ENCODE results near the gene PRKRA. TPM values are rescaled to one million over a fixed set of nuclear protein-coding genes. Genes with fewer than 3 reads are reported as not detected.

Gene PRKRA
- polyA plus RNA-seq, 1 of the 3 experiments (the other 2 are of a cell fraction) = 44.3 TPM

DNA sequence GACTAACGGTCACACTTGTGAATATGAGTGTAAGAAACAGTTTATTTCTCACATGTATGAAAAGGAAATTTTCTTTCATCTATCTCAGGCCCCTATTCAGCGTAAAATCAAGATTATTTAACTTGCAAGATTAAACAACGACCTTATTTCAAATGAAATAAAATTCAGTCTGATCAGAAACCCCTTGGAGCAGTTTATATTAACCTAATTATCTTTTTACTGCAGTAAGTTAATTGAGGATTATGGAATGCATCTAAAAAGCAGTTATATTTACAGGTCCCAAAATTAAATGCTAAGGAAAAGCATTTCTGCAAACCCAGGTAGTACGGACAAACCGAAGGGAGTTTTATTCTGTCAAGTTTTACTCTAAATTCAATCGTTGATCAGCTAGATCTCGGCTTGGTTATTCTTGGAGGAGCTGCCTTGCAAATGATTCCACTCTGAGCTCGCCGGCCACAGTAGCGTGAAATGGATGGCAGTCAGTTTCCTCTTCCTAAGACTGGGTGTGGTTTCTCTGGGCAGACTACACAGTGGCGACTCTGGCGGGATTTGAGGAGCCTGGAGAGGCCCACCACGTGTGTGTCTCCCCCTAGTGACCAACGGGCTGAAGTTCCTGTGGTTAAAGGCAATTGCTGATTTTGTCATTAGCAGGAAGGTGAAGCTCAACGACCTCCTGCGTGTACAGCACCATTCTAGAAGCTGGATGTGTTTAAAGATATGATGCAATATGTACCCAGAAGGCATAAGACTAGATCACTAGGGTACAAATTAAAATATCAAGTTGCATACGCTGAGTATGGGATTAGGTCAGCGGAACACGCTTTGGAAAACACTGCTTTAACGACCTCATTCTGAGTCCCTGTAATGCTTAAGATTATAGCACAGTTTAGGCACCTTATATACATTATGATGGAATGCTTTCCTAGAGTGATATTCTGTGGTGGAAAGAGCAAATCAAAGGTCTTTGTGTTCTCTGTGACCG is 36.4 kb downstream of the PRKRA start:
- peak; percentile 79 for DNase-seq
- H3F3A ChIP-seq (replicated peaks; ENCODE audit: insufficient read depth) = peaks cover 7% of the 10 kb centered on the region
- peak overlapping the region; percentile 83 for H3K4me2 ChIP-seq
- H3K4me3 ChIP-seq (ENCODE audit: low read depth in 2 of 2, low read length in 1 of 2) = peak overlapping the region; percentile 55 to 75
- no peaks in the 10 kb centered on the region for H3K27me3 ChIP-seq (ENCODE audit: insufficient read depth)
- H4K20me1 ChIP-seq (ENCODE audit: insufficient read depth) = no peaks in the 10 kb centered on the region
- peaks cover 21% of the 10 kb centered on the region; the same call in 1 of the 2 replicates for H3K79me2 ChIP-seq (ENCODE audit: insufficient read depth)
- H2AFZ ChIP-seq (ENCODE audit: low read depth) = peak overlapping the region; percentile 98
- H3K27ac ChIP-seq (ENCODE audit: low read depth in 2 of 2, low read length in 1 of 2) = peak overlapping the region; percentile 89 to 96
- peak overlapping the region; percentile 83 for H3K9ac ChIP-seq
- no peaks in the 10 kb centered on the region for H3K36me3 ChIP-seq (replicated peaks in 1 of 2; ENCODE audit: control insufficient read depth in 1 of 2, insufficient read depth in 2 of 2, low read length in 1 of 2)
- ChIA-PET POLR2A (interaction anchor here (0.7 to 2.6 kb wide), 11 partner anchors 10 to 309 kb away, joined by 3 to 22 read pairs (median 3); partner anchors contain the start of genes OSBPL6, PJVK, PLEKHA3 and PRKRA), CTCF (interaction anchor here (0.6 to 8.7 kb wide), 69 partner anchors 9 to 1564 kb away, joined by 3 to 199 read pairs (median 4); partner anchors contain the start of genes PJVK, PLEKHA3, PRKRA and RBM45)
- H3K9me2 ChIP-seq = no peaks in the 10 kb centered on the region
- H3K9me3 ChIP-seq = no peaks in the 10 kb centered on the region
- H3K4me1 ChIP-seq (ENCODE audit: control insufficient read depth in 1 of 2, insufficient read depth in 2 of 2, low read depth in 1 of 2, low read length in 1 of 2) = peaks cover 3 to 6% of the 10 kb centered on the region in 2 experiments; a peak in 3 of 4 replicates
- WGBS (ENCODE audit: low lambda C conversion rate) = 16% methylated on average over 20 of the region's 21 CpGs
- TF ChIP-seq RFX5 (IDR thresholded peaks at IDR 0.05; ENCODE audit: low read length) = no peak
- peak; percentile 36 for TF ChIP-seq GABPA (IDR thresholded peaks at IDR 0.05; ENCODE audit: low read depth)
- peak; percentile 82 for TF ChIP-seq CHD2 (IDR thresholded peaks at IDR 0.05; ENCODE audit: low read length, partially characterized antibody)
- TF ChIP-seq RCOR1 (IDR thresholded peaks at IDR 0.05; ENCODE audit: low read length) = peak; percentile 63; the same call in 1 of the 2 replicates
- TF ChIP-seq FOXM1 (IDR thresholded peaks at IDR 0.05; ENCODE audit: low read depth) = no peak
- TF ChIP-seq MXI1 (IDR thresholded peaks at IDR 0.05; ENCODE audit: low read depth, low read length) = peak; percentile 82
- no peak for TF ChIP-seq NRF1 (IDR thresholded peaks at IDR 0.05; ENCODE audit: low read depth, low read length)
- TF ChIP-seq, protein P1, sequence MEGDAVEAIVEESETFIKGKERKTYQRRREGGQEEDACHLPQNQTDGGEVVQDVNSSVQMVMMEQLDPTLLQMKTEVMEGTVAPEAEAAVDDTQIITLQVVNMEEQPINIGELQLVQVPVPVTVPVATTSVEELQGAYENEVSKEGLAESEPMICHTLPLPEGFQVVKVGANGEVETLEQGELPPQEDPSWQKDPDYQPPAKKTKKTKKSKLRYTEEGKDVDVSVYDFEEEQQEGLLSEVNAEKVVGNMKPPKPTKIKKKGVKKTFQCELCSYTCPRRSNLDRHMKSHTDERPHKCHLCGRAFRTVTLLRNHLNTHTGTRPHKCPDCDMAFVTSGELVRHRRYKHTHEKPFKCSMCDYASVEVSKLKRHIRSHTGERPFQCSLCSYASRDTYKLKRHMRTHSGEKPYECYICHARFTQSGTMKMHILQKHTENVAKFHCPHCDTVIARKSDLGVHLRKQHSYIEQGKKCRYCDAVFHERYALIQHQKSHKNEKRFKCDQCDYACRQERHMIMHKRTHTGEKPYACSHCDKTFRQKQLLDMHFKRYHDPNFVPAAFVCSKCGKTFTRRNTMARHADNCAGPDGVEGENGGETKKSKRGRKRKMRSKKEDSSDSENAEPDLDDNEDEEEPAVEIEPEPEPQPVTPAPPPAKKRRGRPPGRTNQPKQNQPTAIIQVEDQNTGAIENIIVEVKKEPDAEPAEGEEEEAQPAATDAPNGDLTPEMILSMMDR (IDR thresholded peaks at IDR 0.05) = peak; percentile 94
- TF ChIP-seq FOXJ3 (CRISPR knock-in tag; IDR thresholded peaks at IDR 0.05) = no peak
- peak; percentile 80 for TF ChIP-seq SMC3 (IDR thresholded peaks at IDR 0.05; ENCODE audit: low read depth, low read length)
- TF ChIP-seq USF2 (IDR thresholded peaks at IDR 0.05; ENCODE audit: borderline replicate concordance, low read depth, low read length) = no peak
- TF ChIP-seq GATA2 (CRISPR knock-in tag; IDR thresholded peaks at IDR 0.05) = no peak
- TF ChIP-seq, protein P2, sequence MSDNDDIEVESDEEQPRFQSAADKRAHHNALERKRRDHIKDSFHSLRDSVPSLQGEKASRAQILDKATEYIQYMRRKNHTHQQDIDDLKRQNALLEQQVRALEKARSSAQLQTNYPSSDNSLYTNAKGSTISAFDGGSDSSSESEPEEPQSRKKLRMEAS (IDR thresholded peaks at IDR 0.05; ENCODE audit: low read depth) = peak; percentile 90
- TF ChIP-seq YY1 (IDR thresholded peaks at IDR 0.05; ENCODE audit: low read depth) = peak; percentile 74; the same call in 1 of the 2 replicates
- peak; percentile 73; the same call in 1 of the 2 replicates for TF ChIP-seq TAF1 (IDR thresholded peaks at IDR 0.05; ENCODE audit: borderline replicate concordance, low read depth, low read length)
- no peak for TF ChIP-seq TEAD4 (IDR thresholded peaks at IDR 0.05; ENCODE audit: borderline replicate concordance, insufficient read depth)
- no peak for TF ChIP-seq JUND (IDR thresholded peaks at IDR 0.05)
- peak; percentile 85 for TF ChIP-seq RAD21 (IDR thresholded peaks at IDR 0.05; ENCODE audit: low read length)
- TF ChIP-seq USF1 (IDR thresholded peaks at IDR 0.05; ENCODE audit: borderline replicate concordance, low read depth) = no peak
- TF ChIP-seq, protein P3, sequence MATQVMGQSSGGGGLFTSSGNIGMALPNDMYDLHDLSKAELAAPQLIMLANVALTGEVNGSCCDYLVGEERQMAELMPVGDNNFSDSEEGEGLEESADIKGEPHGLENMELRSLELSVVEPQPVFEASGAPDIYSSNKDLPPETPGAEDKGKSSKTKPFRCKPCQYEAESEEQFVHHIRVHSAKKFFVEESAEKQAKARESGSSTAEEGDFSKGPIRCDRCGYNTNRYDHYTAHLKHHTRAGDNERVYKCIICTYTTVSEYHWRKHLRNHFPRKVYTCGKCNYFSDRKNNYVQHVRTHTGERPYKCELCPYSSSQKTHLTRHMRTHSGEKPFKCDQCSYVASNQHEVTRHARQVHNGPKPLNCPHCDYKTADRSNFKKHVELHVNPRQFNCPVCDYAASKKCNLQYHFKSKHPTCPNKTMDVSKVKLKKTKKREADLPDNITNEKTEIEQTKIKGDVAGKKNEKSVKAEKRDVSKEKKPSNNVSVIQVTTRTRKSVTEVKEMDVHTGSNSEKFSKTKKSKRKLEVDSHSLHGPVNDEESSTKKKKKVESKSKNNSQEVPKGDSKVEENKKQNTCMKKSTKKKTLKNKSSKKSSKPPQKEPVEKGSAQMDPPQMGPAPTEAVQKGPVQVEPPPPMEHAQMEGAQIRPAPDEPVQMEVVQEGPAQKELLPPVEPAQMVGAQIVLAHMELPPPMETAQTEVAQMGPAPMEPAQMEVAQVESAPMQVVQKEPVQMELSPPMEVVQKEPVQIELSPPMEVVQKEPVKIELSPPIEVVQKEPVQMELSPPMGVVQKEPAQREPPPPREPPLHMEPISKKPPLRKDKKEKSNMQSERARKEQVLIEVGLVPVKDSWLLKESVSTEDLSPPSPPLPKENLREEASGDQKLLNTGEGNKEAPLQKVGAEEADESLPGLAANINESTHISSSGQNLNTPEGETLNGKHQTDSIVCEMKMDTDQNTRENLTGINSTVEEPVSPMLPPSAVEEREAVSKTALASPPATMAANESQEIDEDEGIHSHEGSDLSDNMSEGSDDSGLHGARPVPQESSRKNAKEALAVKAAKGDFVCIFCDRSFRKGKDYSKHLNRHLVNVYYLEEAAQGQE (IDR thresholded peaks at IDR 0.05; ENCODE audit: low read depth, low read length) = peak; percentile 51; the same call in 1 of the 2 replicates
- no peak for TF ChIP-seq ZBTB33 (IDR thresholded peaks at IDR 0.05; ENCODE audit: borderline replicate concordance, low read depth)
- no peak for TF ChIP-seq ELF1 (IDR thresholded peaks at IDR 0.05)

Data from SK-N-SH (cell line).